HepG2 (cell line): ENCODE data around the gene SLAMF9. TPM values are rescaled to one million over a fixed set of nuclear protein-coding genes. Genes with fewer than 3 reads are reported as not detected.
A peak's percentile ranks its signal among the peaks of the same experiment; 100 is the strongest.

Experiments used
- GMEB2 ChIP-seq: IDR thresholded peaks from 2 replicates; pipeline ENCODE4 v1.6.1; 2016; ENCODE audit warnings: missing biosample characterization, missing genetic modification reagents, low read depth
- HDAC6 ChIP-seq: fragments of 200-600 bp; sonication (generic); IDR thresholded peaks from 2 replicates; pipeline ENCODE4 v1.7.0; 2017; ENCODE audit warnings: mild to moderate bottlenecking, antibody characterized with exemption, low read length, low read depth
- IRF1 ChIP-seq: sonication (generic); formaldehyde crosslinking; IDR thresholded peaks from 2 replicates; pipeline ENCODE4 v1.4.0; 2020; ENCODE audit warnings: low read depth, mild to moderate bottlenecking, missing genetic modification reagents
- KDM2A ChIP-seq: sonication (generic); formaldehyde crosslinking; IDR thresholded peaks from 2 replicates; pipeline ENCODE4 v1.4.0; 2020; ENCODE audit warnings: low read depth, missing genetic modification reagents, borderline replicate concordance
- PRDM10 ChIP-seq: sonication (generic); formaldehyde crosslinking; IDR thresholded peaks from 2 replicates; pipeline ENCODE4 v1.4.0; 2020; ENCODE audit warnings: low read depth, missing genetic modification reagents
- REL ChIP-seq: sonication (generic); formaldehyde crosslinking; conservative IDR thresholded peaks from 2 replicates; pipeline ENCODE4 v1.8.0; 2022; ENCODE audit warnings: mild to moderate bottlenecking, missing genetic modification reagents, moderate library complexity
- RNF2 ChIP-seq: fragments of 450-650 bp; conservative IDR thresholded peaks from 2 replicates; pipeline ENCODE4 v1.6.1; 2016; ENCODE audit warnings: low read depth
- SATB2 ChIP-seq: sonication (generic); formaldehyde crosslinking; IDR thresholded peaks from 2 replicates; pipeline ENCODE4 v1.5.0; 2020; ENCODE audit warnings: missing genetic modification reagents
- TARDBP ChIP-seq: sonication (generic); formaldehyde crosslinking; IDR thresholded peaks from 2 replicates; pipeline ENCODE4 v1.8.0; 2022; ENCODE audit warnings: mild to moderate bottlenecking, missing genetic modification reagents
- ZNF318 ChIP-seq: sonication (generic); formaldehyde crosslinking; IDR thresholded peaks from 2 replicates; pipeline ENCODE4 v1.4.0; 2020; ENCODE audit warnings: mild to moderate bottlenecking, missing genetic modification reagents
- ZNF430 ChIP-seq: sonication (generic); formaldehyde crosslinking; IDR thresholded peaks from 2 replicates; pipeline ENCODE4 v1.9.0; 2021; ENCODE audit warnings: mild to moderate bottlenecking, missing genetic modification reagents
- ZNF597 ChIP-seq: sonication (generic); formaldehyde crosslinking; IDR thresholded peaks from 2 replicates; pipeline ENCODE4 v1.5.0; 2020; ENCODE audit warnings: missing genetic modification reagents
- polyA plus RNA-seq, 8 experiments: library from polyadenylated mRNA; depleted of rRNA in 3 of 8; stranded (reverse) in 7 of 8; unstranded in 1 of 8; fragments of >200 nt; fragmentation: Illumina TruSeq in 4 of 8; extraction: Trizol in 4 of 8; gene quantifications; 2 replicates each; pipeline versions ENCODE4 v1.2.1 to v1.2.3, GENCODE V29; 2011 to 2016; ENCODE audit warnings: low read depth in 4 of 8, missing spikeins in 1 of 8, mixed read lengths in 1 of 8; ENCODE audit not compliant: insufficient read depth in 1 of 8
- total RNA-seq, 5 experiments: library from RNA; depleted of rRNA; stranded (reverse); fragments of >200 nt; fragmentation: Illumina TruSeq; extraction: Trizol; gene quantifications; 2 replicates each; pipeline ENCODE4 v1.2.3, GENCODE V29; 2016; ENCODE audit warnings: low read depth in 1 of 5

The SLAMF9 gene
- total and polyA plus RNA-seq, 2 of the 13 experiments (the other 11 are each of a cell fraction or from before 2014, with no cell fraction given) = 0.82 TPM; not detected in 1

GRCh38 chr1:159970932-159971342 lies 16.9 kb upstream of the SLAMF9 start (continued):
- TF ChIP-seq SATB2 (no peak), ZNF318 (CRISPR knock-in tag) (no peak), ZNF597 (no peak), TARDBP (peak; percentile 70), GMEB2 (CRISPR knock-in tag) (no peak), KDM2A (CRISPR knock-in tag) (no peak), REL (CRISPR knock-in tag) (no peak), IRF1 (CRISPR knock-in tag) (no peak), PRDM10 (CRISPR knock-in tag) (peak; percentile 57; the same call in 1 of the 2 replicates), ZNF430 (CRISPR knock-in tag) (peak; percentile 55; the same call in 1 of the 2 replicates), RNF2 (peak; percentile 61; the same call in 1 of the 2 replicates), HDAC6 (no peak)
